GM12878 (cell line): ENCODE measurements around the gene SYS1. TPM values are rescaled to one million over a fixed set of nuclear protein-coding genes. Genes with fewer than 3 reads are reported as not detected.

Experiments
- ATAC-seq: fragments of 200-7000 bp; cut with Tn5 transposase; 3 replicates; pipeline ENCODE4 v1.9.1; 2020; ENCODE audit warnings: mild to moderate bottlenecking, moderate library complexity
- BruUV-seq: library from RNA; stranded (reverse); fragments of 400-500 nt; replicated peaks from 2 replicates; lab custom pipeline; 2021; lab: Mats Ljungman, UMichigan
- CTCF ChIA-PET: fragments of 300-600 bp; sonication (Branson Sonifier 250); formaldehyde crosslinking; extraction: SDS; loops from one replicate; lab custom pipeline; 2021; ENCODE audit warnings: inconsistent platforms; lab: Yijun Ruan, JAX
- POLR2A ChIA-PET: fragments of 350-600 bp; formaldehyde crosslinking; extraction: SDS; loops from one replicate; lab custom pipeline; 2021; ENCODE audit warnings: inconsistent platforms; lab: Charles Lee
- RAD21 ChIA-PET: fragments of 300-600 bp; sonication (Branson Sonifier 250); formaldehyde crosslinking; loops from one replicate; lab custom pipeline; 2023; ENCODE audit warnings: antibody characterized with exemption; ENCODE audit not compliant: unreplicated experiment; lab: Charles Lee
- SMC1A ChIA-PET: fragments of 300-600 bp; sonication (Branson Sonifier 250); formaldehyde crosslinking; loops from one replicate; lab custom pipeline; 2023; ENCODE audit not compliant: unreplicated experiment, uncharacterized antibody; lab: Charles Lee
- DNase-seq: peaks from one replicate; pipeline ENCODE4 v3.0.0-alpha.2; 2011; ENCODE audit warnings: low read depth, low spot score
- FAIRE-seq: peaks from 3 replicates; lab custom pipeline; 2011; peaks lifted over from hg19 to GRCh38; lab: Jason Lieb, UNC
- H2AFZ ChIP-seq: 2 replicates; pipeline ENCODE4 v1.6.0; 2011; ENCODE audit warnings: low read depth, low read length, control low read depth; ENCODE audit not compliant: control insufficient read depth
- H3K27ac ChIP-seq: 2 replicates; pipeline ENCODE4 v1.5.1; 2011; ENCODE audit warnings: control low read depth; ENCODE audit not compliant: control insufficient read depth, insufficient read depth
- H3K27me3 ChIP-seq, 2 experiments: replicated peaks in 1 of 2; 2 replicates each; pipeline versions ENCODE4 v1.6.0 to v1.6.1; 2011; ENCODE audit warnings: low read length in 1 of 2; ENCODE audit not compliant: control insufficient read depth in 2 of 2, insufficient read depth in 2 of 2
- H3K36me3 ChIP-seq, 2 experiments: 2 replicates each; pipeline ENCODE4 v1.5.1; 2011; ENCODE audit warnings: low read length in 1 of 2; ENCODE audit not compliant: control insufficient read depth in 2 of 2, insufficient read depth in 2 of 2
- H3K4me1 ChIP-seq: 2 replicates; pipeline ENCODE4 v1.6.1; 2011; ENCODE audit warnings: mild to moderate bottlenecking, low read length, moderate library complexity, mixed read lengths; ENCODE audit not compliant: control insufficient read depth, insufficient read depth
- H3K4me2 ChIP-seq: 2 replicates; pipeline ENCODE4 v1.6.0; 2011; ENCODE audit warnings: control low read depth; ENCODE audit not compliant: control insufficient read depth, insufficient read depth
- H3K4me3 ChIP-seq: fragments of 200-600 bp; sonication (generic); 2 replicates; pipeline ENCODE4 v1.5.1; 2016
- H3K79me2 ChIP-seq: 2 replicates; pipeline ENCODE4 v1.6.0; 2011; ENCODE audit warnings: low read length; ENCODE audit not compliant: control insufficient read depth, insufficient read depth
- H3K9ac ChIP-seq: 2 replicates; pipeline ENCODE4 v1.8.0; 2011; ENCODE audit warnings: low read length, control low read depth, mixed read lengths; ENCODE audit not compliant: control insufficient read depth, insufficient read depth
- H3K9me3 ChIP-seq: replicated peaks from 3 replicates; pipeline ENCODE4 v1.5.1; 2011; ENCODE audit warnings: mild to moderate bottlenecking, low read length; ENCODE audit not compliant: control insufficient read depth, insufficient read depth
- H4K20me1 ChIP-seq: 2 replicates; pipeline ENCODE4 v1.6.0; 2011; ENCODE audit not compliant: control insufficient read depth, insufficient read depth
- CBFB ChIP-seq: IDR thresholded peaks from 2 replicates; pipeline ENCODE4 v1.6.1; 2016; ENCODE audit warnings: antibody characterized with exemption, low read depth
- CREB1 ChIP-seq: IDR thresholded peaks from 2 replicates; pipeline ENCODE4 v1.6.1; 2012; ENCODE audit warnings: low read depth, mild to moderate bottlenecking, inconsistent platforms
- CREM ChIP-seq: IDR thresholded peaks from 2 replicates; pipeline ENCODE4 v1.6.1; 2014; ENCODE audit warnings: antibody characterized with exemption, low read depth
- CUX1 ChIP-seq: IDR thresholded peaks from 2 replicates; pipeline ENCODE4 v1.6.1; 2012; ENCODE audit warnings: improper control_type of control experiment, low read depth, low read length; ENCODE audit not compliant: insufficient replicate concordance
- FOS ChIP-seq: IDR thresholded peaks from 3 replicates; pipeline ENCODE4 v1.6.1; 2011; ENCODE audit warnings: borderline replicate concordance; ENCODE audit not compliant: insufficient read length; ENCODE audit errors: extremely low read depth
- GABPA ChIP-seq: IDR thresholded peaks from 2 replicates; pipeline ENCODE4 v1.6.1; 2014; ENCODE audit warnings: antibody characterized with exemption, low read depth, mild to moderate bottlenecking, inconsistent platforms
- HCFC1 ChIP-seq: fragments of 150-350 bp; IDR thresholded peaks from 2 replicates; pipeline ENCODE4 v1.6.1; 2014; ENCODE audit warnings: low read length
- HDGF ChIP-seq: fragments of 450-650 bp; IDR thresholded peaks from 2 replicates; pipeline ENCODE4 v1.6.1; 2016; ENCODE audit warnings: antibody characterized with exemption
- KAT2A ChIP-seq: conservative IDR thresholded peaks from 2 replicates; pipeline ENCODE4 v1.6.1; 2011; ENCODE audit warnings: low read depth, low read length; ENCODE audit not compliant: control insufficient read depth
- LARP7 ChIP-seq: fragments of 450-650 bp; IDR thresholded peaks from 2 replicates; pipeline ENCODE4 v1.6.1; 2017; ENCODE audit warnings: mild to moderate bottlenecking
- MTA2 ChIP-seq: fragments of 450-650 bp; IDR thresholded peaks from 2 replicates; pipeline ENCODE4 v1.6.1; 2016; ENCODE audit warnings: low read depth, mild to moderate bottlenecking, moderate library complexity
- SPI1 ChIP-seq: IDR thresholded peaks from 2 replicates; pipeline ENCODE4 v1.6.1; 2011; ENCODE audit warnings: low read depth, mild to moderate bottlenecking, low read length, moderate library complexity, borderline replicate concordance; ENCODE audit not compliant: insufficient read depth
- TARDBP ChIP-seq: IDR thresholded peaks from 2 replicates; pipeline ENCODE4 v1.6.1; 2016; ENCODE audit warnings: borderline replicate concordance
- ZBED1 ChIP-seq: IDR thresholded peaks from 2 replicates; pipeline ENCODE4 v1.6.1; 2016; ENCODE audit warnings: borderline replicate concordance
- ZNF207 ChIP-seq: fragments of 450-650 bp; IDR thresholded peaks from 2 replicates; pipeline ENCODE4 v1.6.1; 2014; ENCODE audit warnings: antibody characterized with exemption, mild to moderate bottlenecking, borderline replicate concordance
- ZZZ3 ChIP-seq: IDR thresholded peaks from 2 replicates; pipeline ENCODE4 v1.6.1; 2011; ENCODE audit warnings: low read depth; ENCODE audit not compliant: control insufficient read depth, insufficient read length
- WGBS: methylation state at CpG from one replicate; pipeline ENCODE4 v1.1.6; 2016; ENCODE audit warnings: low lambda C conversion rate; ENCODE audit not compliant: insufficient replicate concordance, insufficient coverage; ENCODE audit errors: missing lambda C conversion rate; 5-methylcytosine and 5-hydroxymethylcytosine counted together
- in situ Hi-C: fragments of 300-500 bp; cut with MboI; formaldehyde crosslinking; loops from 9 replicates; pipeline ENCODE4 v1.14.3; 2018; ENCODE audit warnings: mixed read lengths
- intact Hi-C: fragments of 100-400 bp; cut with micrococcal nuclease; formaldehyde crosslinking; loops from one replicate; pipeline ENCODE4 v1.14.2; 2022; ENCODE audit not compliant: unreplicated experiment
- polyA plus RNA-seq, 11 experiments: library from polyadenylated mRNA; depleted of rRNA in 4 of 11; unstranded in 6 of 11; stranded (reverse) in 5 of 11; fragments of >200 nt; fragmentation: Nextera tagmentation in 4 of 11; fragmentation: Illumina TruSeq in 1 of 11; extraction: Ambion mirVana in 4 of 11; extraction: Trizol in 1 of 11; gene quantifications; 1 replicate in 1 of 11; 2 replicates in 10 of 11; pipeline versions ENCODE4 v1.2.1 to v1.2.3, GENCODE V29; 2011 to 2016; ENCODE audit warnings: inconsistent platforms in 2 of 11, missing spikeins in 2 of 11, low read depth in 1 of 11
- total RNA-seq, 4 experiments: library from RNA; depleted of rRNA in 3 of 4; stranded (reverse); fragments of >200 nt in 3 of 4; fragmentation: Illumina TruSeq in 1 of 4; extraction: Trizol in 1 of 4; gene quantifications; 2 replicates each; pipeline versions ENCODE4 v1.2.1 to v1.2.3, GENCODE V29; 2013 to 2021
- TF ChIP-seq, protein P1 (sequence below): fragments of 450-650 bp; IDR thresholded peaks from 2 replicates; pipeline ENCODE4 v1.6.1; 2016; ENCODE audit warnings: mild to moderate bottlenecking

SYS1 gene
- total and polyA plus RNA-seq, 10 of the 15 experiments (the other 5 are each of a cell fraction or from before 2014, with no cell fraction given): 5.1 to 22.6 (median 9.3) TPM

GRCh38 chr20:45340236-45340847 lies 22.6 kb upstream of the SYS1 start:
- FAIRE-seq (no peak), DNase-seq (no peak), ATAC-seq (peak; percentile 79)
- no peaks in the 10 kb centered on the region for H3K79me2 ChIP-seq
- no peaks in the 10 kb centered on the region for H3K4me1 ChIP-seq
- H4K20me1 ChIP-seq: peaks cover 2% of the 10 kb centered on the region; the same call in 1 of the 2 replicates
- SMC1A ChIA-PET: no interaction called here
- H3K9me3 ChIP-seq: no peaks in the 10 kb centered on the region
- RAD21 ChIA-PET: no interaction called here
- BruUV-seq: no TSS peak
- H3K4me3 ChIP-seq: no peak overlapping the region
- CTCF ChIA-PET: interaction anchor here (1.2 kb wide), 1 partner anchor 50 kb away, joined by 3 read pairs; no protein-coding TSS in a partner anchor
- no peak overlapping the region for H3K4me2 ChIP-seq
- intact Hi-C loops (no loop called here), in situ Hi-C loops (no loop called here)
- POLR2A ChIA-PET: no interaction called here
- no peaks in the 10 kb centered on the region for H3K36me3 ChIP-seq
- WGBS: 10% methylated on average over 5 of the region's 5 CpGs
- H3K9ac ChIP-seq: no peak overlapping the region
- no peak overlapping the region for H3K27ac ChIP-seq
- H2AFZ ChIP-seq: no peak overlapping the region
- TF ChIP-seq FOS: no peak
- TF ChIP-seq HDGF: no peak
- no peak for TF ChIP-seq CUX1
- TF ChIP-seq HCFC1: no peak
- TF ChIP-seq KAT2A: no peak
- no peak for TF ChIP-seq LARP7
- TF ChIP-seq TARDBP: no peak
- TF ChIP-seq GABPA: no peak
- TF ChIP-seq CBFB: no peak
- no peak for TF ChIP-seq ZNF207
- no peak for TF ChIP-seq CREM
- TF ChIP-seq, protein P1, sequence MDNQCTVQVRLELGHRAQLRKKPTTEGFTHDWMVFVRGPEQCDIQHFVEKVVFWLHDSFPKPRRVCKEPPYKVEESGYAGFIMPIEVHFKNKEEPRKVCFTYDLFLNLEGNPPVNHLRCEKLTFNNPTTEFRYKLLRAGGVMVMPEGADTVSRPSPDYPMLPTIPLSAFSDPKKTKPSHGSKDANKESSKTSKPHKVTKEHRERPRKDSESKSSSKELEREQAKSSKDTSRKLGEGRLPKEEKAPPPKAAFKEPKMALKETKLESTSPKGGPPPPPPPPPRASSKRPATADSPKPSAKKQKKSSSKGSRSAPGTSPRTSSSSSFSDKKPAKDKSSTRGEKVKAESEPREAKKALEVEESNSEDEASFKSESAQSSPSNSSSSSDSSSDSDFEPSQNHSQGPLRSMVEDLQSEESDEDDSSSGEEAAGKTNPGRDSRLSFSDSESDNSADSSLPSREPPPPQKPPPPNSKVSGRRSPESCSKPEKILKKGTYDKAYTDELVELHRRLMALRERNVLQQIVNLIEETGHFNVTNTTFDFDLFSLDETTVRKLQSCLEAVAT: no peak
- no peak for TF ChIP-seq MTA2
- no peak for TF ChIP-seq ZBED1
- no peak for TF ChIP-seq SPI1
- no peak for TF ChIP-seq ZZZ3
- no peak for TF ChIP-seq CREB1
- H3K27me3 ChIP-seq: no peaks in the 10 kb centered on the region
